Myocyte (in vitro differentiated cells): ENCODE data around the gene HLTF. TPM values are rescaled to one million over a fixed set of nuclear protein-coding genes. Genes with fewer than 3 reads are reported as not detected.
"Not testable (repeated sequence)": the region's sequence is repeated elsewhere in the genome, so short reads cannot be mapped to it uniquely, and the experiment has no call there.

ENCODE experiments used
- DNase-seq: peaks from one replicate; pipeline ENCODE4 v3.0.0-alpha.2; 2012; ENCODE audit warnings: low read depth
- polyA plus RNA-seq: library from polyadenylated mRNA; unstranded; fragments of >200 nt; gene quantifications from one replicate; pipeline ENCODE4 v1.2.1, GENCODE V29; 2012; ENCODE audit warnings: missing spikeins
- total RNA-seq: library from RNA; depleted of rRNA; stranded (reverse); fragments of >200 nt; gene quantifications from 2 replicates; pipeline ENCODE4 v1.2.3, GENCODE V29; 2014

Gene HLTF, protein sequence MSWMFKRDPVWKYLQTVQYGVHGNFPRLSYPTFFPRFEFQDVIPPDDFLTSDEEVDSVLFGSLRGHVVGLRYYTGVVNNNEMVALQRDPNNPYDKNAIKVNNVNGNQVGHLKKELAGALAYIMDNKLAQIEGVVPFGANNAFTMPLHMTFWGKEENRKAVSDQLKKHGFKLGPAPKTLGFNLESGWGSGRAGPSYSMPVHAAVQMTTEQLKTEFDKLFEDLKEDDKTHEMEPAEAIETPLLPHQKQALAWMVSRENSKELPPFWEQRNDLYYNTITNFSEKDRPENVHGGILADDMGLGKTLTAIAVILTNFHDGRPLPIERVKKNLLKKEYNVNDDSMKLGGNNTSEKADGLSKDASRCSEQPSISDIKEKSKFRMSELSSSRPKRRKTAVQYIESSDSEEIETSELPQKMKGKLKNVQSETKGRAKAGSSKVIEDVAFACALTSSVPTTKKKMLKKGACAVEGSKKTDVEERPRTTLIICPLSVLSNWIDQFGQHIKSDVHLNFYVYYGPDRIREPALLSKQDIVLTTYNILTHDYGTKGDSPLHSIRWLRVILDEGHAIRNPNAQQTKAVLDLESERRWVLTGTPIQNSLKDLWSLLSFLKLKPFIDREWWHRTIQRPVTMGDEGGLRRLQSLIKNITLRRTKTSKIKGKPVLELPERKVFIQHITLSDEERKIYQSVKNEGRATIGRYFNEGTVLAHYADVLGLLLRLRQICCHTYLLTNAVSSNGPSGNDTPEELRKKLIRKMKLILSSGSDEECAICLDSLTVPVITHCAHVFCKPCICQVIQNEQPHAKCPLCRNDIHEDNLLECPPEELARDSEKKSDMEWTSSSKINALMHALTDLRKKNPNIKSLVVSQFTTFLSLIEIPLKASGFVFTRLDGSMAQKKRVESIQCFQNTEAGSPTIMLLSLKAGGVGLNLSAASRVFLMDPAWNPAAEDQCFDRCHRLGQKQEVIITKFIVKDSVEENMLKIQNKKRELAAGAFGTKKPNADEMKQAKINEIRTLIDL
- 27.8 and 28.9 TPM in 2 replicates for total RNA-seq
- 7.4 TPM for polyA plus RNA-seq

DNA sequence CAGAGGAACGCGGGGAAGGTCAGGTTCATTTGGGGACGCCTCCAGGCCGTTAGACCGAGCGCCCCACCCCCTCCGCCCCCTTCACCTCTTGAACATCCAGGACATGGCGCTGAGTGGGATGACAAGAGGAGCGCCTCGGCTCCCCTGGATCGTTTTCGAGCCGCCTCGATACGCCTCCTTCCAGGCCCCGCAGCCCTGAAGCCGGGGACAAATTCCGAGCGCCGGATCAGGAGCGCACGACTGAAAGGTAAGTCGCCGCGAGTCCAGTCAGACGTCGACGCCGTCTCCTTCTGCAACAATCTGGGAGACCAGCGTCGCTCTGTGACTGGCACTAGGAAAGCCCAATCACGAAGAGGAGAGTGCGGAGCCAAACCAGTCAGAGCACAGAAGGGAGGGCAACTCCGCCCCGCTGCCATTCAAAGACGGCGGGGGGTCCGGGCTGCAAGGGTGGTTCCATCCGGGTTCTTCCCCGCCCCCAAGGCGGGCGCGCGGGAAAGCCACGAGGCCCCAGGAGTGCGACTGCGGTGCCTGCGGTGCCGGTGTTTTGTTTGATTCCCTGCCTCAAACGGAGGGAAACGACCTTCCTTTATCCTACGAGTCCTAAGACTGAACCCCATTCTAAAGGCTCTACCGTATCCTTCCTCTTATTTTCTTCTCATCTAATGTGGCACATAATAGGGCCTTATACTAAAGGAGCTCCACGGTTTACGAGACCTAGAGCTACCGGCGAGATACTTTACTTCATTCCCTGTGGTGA is at the start of gene HLTF:
Gene HLTF (minus strand): TSS at position 302 of the 757 bp plus-strand sequence. CDS start 197 bp downstream, at position 105.
- peak; percentile 99 for DNase-seq

DNA sequence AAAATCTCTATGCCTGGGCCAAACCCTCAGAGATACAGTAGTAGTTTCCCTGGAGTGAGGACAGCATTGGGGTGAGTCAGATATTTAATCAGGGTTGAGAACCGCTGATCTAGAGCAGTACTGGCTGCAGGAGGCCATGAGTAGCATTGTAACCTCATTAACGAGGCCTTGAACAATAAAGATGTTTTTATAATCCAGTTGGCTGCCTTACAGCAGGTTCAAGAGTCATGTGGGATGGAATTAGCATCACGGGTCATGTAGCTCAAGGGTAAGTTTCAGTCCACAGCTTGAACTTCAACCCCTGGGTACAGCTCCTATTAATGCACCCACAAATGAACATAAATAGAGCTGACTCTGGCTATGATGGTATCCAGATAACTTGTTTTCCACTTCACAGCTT is 48.2 kb upstream of the HLTF start:
- DNase-seq = no peak

DNA sequence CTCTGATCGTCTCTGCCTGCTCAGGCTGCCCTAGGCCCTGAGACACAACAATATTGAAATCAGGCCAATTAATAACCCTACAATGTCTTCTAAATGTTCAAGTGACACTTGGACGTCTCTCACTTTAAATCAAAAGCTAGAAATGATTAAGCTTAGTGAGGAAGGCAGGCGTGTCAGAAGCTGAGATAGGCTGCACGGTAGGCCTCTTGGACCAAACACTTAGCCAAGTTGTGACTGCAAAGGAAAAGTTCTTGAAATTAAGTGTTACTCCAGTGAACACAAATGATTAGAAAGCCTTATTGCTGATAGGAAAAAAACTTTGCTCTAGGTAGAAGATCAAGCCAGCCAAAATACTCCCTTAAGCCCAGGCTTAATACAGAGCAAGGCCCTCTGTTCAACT is 45.3 kb upstream of the HLTF start:
- no peak for DNase-seq

DNA sequence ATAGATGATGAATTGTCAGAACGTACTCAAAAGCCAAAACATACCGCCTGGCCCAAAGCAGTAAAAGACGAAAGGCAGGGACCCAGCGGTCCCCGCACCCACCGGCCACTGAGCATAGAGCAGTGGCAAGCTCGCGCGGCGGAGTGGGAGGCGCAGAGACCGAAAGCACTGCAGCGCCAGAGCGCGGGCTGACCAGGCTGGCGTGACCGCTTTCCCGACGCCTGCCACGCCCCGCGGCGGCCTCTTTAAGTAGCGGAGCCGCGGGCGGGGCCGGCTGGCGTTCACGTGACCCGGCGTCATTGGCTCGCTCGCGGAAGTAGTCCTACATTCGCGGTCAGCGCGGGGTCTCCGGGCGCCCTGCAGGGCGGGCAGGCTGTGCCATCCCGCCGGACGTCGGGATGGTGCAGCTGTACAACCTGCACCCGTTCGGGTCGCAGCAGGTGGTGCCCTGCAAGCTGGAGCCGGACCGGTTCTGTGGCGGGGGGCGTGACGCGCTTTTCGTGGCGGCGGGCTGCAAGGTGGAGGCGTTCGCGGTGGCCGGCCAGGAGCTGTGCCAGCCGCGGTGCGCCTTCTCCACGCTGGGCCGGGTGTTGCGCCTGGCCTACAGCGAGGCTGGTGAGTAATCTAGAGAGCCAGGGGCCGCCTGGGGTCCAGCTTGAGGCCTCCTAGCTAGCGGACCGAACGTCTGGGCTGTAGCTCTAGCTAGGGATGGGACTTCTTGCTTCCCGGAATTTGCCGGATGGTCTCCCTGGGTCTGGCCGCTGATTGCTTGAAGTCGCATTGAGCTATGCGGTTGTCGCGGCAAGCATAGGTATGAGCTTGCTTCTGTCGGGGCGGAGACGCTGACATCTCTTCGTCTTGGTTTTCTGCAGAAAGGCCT is 43.2 kb upstream of the HLTF start, which contains the start of gene HPS3:
Gene HPS3 (plus strand): TSS at position 313 of the 880 bp plus-strand sequence. CDS start 86 bp downstream, at position 399.
- peak; percentile 93 for DNase-seq

DNA sequence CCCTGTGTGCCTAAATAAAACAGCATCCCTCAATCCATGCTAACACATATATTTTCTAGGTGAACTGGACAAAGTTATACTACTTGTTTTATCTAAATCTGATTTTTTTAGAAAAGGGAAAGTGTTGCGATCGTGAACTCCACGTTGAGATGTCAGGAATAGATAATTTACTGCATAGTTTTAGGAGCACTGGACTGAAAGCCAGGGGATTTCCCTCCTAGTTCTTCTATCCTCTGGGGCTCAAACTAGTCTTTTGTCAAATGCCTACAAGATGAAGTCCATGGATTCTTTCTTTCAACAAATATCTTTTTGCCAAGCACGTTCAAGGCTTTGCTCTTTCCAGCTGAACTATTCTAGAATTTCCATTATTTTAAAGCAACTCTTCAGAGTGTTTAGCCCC is 42.5 kb upstream of the HLTF start:
- peak; percentile 14 for DNase-seq

- no peak for DNase-seq
Observed at GRCh38 chr3:149122721-149123578, 36.6 kb upstream of the HLTF start.

GRCh38 chr3:149120051-149120972 is 34.0 kb upstream of the HLTF start:
- peak; percentile 70 for DNase-seq

DNA sequence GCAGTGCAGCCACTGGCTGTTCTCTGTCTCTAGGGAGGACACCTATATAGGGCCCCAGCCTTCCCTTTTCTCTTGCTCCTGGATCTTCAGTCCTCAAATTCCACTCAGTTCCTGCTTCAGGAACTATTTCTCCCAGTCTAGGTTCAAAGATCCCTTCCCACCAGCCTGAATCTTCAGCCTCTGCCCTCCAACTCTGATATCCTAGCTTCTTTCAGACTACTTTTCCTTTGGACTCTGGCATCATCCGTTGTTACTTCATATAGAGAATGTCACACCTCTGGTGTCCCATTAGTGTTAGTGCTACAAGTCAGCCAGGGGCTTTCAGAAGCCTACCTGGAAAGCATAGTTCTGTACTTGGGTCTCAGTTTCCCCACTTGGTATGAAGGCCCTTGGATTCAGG is 33.1 kb upstream of the HLTF start:
- DNase-seq = no peak

DNA sequence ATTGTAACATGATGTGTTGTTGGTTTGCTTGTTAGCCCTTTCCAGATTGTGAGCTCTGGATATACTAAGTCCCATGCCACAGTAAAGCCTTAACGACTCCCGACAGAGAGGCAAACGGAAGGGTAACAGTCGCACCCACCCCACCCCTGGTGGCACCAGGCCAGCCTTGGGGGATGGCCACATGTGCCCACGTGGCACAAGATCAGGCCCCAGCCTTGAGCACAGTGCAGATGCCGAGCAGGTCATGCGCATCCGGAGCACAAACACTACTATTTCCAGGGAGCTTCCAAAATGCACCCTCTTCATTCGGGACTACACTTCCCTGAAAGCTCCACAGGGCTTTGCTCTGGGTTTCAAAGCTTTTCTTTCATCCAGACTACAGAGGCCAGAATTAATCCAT is 32.4 kb upstream of the HLTF start:
- DNase-seq = no peak

DNA sequence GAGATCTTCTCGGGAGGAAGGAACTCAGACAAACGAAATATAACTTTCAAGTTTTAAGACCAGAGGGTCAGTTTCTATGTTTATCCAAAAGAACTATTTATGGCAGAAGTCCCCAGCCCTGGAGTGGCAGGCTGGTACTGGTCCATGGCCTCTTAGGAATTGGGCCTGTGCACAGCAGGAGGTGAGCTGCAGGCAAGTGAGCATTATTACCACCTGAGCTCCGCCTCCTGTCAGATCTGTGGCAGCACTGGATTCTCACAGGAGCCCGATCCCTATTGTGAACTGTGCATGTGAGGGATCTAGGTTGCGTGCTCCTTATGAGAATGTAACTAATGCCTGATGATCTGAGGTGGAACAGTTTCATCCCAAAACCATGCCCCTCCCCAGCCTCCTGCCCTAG is 28.8 kb upstream of the HLTF start:
- DNase-seq = no peak

DNA sequence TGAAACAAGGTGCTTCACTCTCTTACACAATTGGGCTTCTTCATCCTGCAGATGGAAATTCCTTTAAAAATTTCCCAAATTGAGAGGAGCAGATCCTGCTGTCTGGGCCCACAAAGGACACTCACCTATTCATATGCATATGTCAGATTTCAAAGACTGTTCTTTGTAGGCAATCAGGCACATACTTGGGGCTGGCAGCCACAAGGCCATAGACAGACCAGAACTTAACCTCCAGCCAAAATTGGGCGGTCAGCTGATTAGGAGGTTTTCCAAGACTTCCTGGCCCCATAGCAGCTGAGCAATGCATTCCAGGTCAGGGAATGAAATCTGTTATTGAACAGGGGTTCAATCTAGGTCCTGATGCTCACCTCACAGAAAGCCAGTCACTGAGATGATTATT is 28.1 kb upstream of the HLTF start:
- no peak for DNase-seq

- no peak for DNase-seq
Observed at GRCh38 chr3:149104484-149104883, 18.2 kb upstream of the HLTF start.

DNA sequence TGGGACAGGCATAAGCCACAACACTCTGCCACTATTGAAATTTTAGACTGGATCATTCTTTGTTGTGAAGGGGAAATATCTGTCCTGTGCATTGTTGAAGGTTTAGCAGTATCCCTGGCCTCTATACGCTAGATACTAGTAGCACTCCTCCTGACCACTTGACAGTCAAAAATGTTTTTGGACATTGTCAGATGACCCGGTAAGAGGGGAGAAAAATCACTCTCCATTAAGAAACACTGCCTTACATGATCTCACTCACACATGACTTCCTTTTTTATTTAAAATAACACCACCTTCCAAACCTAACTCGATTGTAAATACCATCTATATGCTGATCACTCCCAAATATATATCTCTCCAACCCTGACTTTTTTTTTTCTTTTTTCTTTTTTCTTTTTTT is 15.3 kb upstream of the HLTF start:
- DNase-seq = no peak

- no peak for DNase-seq
Observed at GRCh38 chr3:149101154-149101553, 14.8 kb upstream of the HLTF start.

DNA sequence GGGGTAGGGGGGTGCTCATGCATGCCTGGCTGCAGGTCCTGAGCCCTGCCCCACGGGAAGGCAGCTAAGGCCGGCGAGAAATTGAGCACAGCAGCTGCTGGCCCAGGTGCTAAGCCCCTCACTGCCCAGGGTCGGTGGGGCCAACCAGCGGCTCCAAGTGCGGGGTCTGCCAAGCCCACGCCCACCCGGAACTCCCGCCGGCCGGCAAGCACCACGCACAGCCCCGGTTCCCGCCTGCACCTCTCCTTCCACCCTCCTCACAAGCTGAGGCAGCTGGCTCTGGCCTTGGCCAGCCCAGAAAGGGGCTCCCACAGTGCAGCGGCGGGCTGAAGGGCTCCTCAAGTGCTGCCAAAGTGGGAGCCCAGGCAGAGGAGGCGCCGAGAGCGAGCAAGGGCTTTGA is 11.7 kb upstream of the HLTF start:
- not testable (repeated sequence) for DNase-seq

GRCh38 chr3:149095487-149095886 is 9.2 kb upstream of the HLTF start:
- no peak for DNase-seq

DNA sequence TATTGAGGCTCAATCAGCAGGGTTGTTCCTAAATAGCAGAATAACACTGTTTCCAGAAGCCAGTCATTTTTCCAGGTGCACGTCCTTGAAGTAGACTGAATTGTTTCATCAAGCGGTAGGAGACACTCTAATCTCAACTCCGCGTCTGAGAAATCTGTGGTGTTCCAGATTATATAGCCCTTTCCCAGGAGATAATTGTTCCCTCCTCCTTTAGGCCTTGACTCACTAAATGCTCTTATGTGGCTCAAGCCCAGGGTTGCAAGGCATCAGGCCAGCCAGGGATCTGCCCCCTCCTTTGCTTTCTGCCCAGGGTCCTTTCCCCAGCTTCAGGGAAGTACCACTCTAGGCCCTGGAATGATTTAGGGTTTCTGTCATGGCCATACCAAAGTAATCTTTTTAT is 5.7 kb upstream of the HLTF start:
- no peak for DNase-seq

DNA sequence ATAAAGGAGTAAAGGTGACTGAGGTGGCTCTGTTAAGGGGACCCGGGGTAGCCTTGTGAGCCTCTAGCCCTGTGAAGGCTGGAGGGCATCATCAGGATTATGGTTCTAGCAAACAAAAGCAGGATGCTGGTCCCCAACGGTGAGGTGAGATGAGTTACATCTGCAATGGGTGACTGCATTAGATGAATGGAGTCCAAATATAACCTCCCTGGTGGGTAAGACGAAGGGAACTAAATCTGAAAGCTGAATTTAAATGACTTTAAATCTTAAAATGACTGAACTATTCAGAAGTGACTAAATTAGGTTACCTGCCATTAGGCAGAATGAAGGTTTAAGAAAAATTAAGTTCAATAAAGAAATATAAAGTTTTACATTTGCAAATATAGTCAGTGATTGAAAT is 4.6 kb upstream of the HLTF start:
- no peak for DNase-seq
